ENCODE data around the gene COL23A1.
A peak's percentile ranks its signal among the peaks of the same experiment; 100 is the strongest.

The COL23A1 gene

DNA sequence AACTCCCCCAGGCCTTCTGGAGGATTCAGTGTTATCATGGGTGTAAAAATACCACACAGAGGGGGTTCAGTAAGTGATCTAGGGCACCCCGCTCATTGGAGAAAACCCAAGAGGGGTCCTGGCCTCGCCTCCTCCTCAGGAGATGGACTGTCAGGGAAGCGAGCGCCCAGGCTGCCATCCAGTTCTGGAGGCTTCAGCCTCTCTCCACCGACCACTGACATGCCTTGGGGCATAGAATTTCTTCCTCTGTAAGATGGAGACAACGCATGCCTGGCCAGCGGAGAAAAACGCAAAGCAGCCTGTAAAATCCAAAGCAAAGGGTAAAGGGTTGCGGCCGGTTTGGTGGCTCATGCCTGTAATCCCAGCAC, 165.4 kb downstream of the COL23A1 start:
- H3K18ac ChIP-seq (ENCODE audit: low read length), result no peak overlapping the region
- no peak overlapping the region for H3K4me3 ChIP-seq (ENCODE audit: low read length)
- H3K27ac ChIP-seq (ENCODE audit: low read depth, low read length), result no peak overlapping the region
- H2BK120ac ChIP-seq (ENCODE audit: low read depth, low read length), result no peak overlapping the region
- H3K79me1 ChIP-seq (ENCODE audit: low read length), result peaks cover 6% of the 10 kb centered on the region
- peaks cover 2% of the 10 kb centered on the region for H3K79me2 ChIP-seq (ENCODE audit: control insufficient read depth, insufficient read depth, low read length)
- no peak overlapping the region for H3K4me2 ChIP-seq (ENCODE audit: low read length)
- H4K5ac ChIP-seq (ENCODE audit: low read length), result no peak overlapping the region
- no peak overlapping the region for H3K4ac ChIP-seq (ENCODE audit: low read depth, low read length)
- no peak overlapping the region for H2BK15ac ChIP-seq (replicated peaks; ENCODE audit: low read depth)
- no CpG with 5 or more reads among the region's 10 CpGs for WGBS (ENCODE audit: extremely low coverage, insufficient coverage, low lambda C conversion rate)
- no peak overlapping the region for H3K56ac ChIP-seq (ENCODE audit: low read length)
- DNase-seq, result no peak
- no peak overlapping the region for H2AK5ac ChIP-seq (ENCODE audit: low read length)
- no peaks in the 10 kb centered on the region for H3K27me3 ChIP-seq (ENCODE audit: insufficient read depth, low read length, poor library complexity)
- no peak overlapping the region for H3K23ac ChIP-seq (ENCODE audit: low read length)
- no peaks in the 10 kb centered on the region for H3K36me3 ChIP-seq (ENCODE audit: control insufficient read depth, insufficient read depth, low read length)
- no peak overlapping the region for H3K9ac ChIP-seq (ENCODE audit: low read length)
- H3K4me1 ChIP-seq (ENCODE audit: control insufficient read depth, low read depth, low read length), result peaks cover 16% of the 10 kb centered on the region
- H2BK5ac ChIP-seq (ENCODE audit: low read length), result no peak overlapping the region
- no peak overlapping the region for H4K8ac ChIP-seq (ENCODE audit: low read depth, low read length)

DNA sequence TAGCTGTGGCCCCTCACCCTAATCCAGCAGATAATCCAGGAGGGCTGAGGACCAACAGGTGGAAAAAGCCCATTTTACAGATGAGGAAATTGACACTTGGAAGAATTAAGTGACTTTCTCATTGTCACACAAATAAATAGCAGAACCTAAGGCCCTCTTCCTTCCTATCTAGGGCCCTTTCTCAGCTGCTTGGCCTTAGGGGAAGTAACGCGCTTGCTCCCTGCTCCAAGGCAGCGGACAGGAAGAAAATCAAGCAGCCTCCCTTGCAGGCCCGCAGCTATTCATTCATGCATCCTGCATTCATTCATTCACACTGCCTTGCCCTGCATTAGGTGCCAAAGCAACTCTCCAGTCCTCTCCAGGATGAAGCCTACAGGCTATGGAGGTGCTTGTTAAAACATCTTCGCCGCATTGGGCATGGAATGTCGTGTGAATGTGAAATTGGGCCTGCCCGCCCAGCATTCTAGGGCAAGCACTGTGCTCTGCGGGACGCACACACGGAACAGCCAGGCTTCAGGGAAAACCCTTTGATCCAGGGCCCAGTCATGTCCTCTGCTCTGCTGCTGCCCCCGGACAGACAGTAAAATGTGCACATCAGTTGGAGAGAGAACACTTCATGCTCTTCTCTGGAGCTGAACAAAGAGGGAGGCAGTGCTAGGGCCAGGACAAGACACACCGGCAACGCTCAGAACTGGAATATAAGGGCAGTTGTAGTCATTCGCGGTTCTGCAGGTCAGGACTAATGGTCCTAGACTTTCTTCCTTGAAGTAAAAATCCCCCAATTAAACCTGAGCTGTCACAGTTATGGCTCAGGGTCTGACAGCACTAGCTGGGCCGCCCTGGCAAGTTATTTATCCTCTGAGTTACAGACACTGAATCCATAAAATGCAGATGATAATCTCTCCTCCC, 166.0 kb downstream of the COL23A1 start:
- Histone ChIP-seq H3K18ac (ENCODE audit: low read length) (no peak overlapping the region), H3K4me1 (ENCODE audit: control insufficient read depth, low read depth, low read length) (peaks cover 16% of the 10 kb centered on the region), H3K4ac (ENCODE audit: low read depth, low read length) (no peak overlapping the region), H2BK15ac (replicated peaks; ENCODE audit: low read depth) (no peak overlapping the region), H3K27me3 (ENCODE audit: insufficient read depth, low read length, poor library complexity) (no peaks in the 10 kb centered on the region), H4K8ac (ENCODE audit: low read depth, low read length) (no peak overlapping the region), H2BK5ac (ENCODE audit: low read length) (no peak overlapping the region), H3K4me2 (ENCODE audit: low read length) (no peak overlapping the region), H3K36me3 (ENCODE audit: control insufficient read depth, insufficient read depth, low read length) (no peaks in the 10 kb centered on the region), H3K79me2 (ENCODE audit: control insufficient read depth, insufficient read depth, low read length) (peaks cover 2% of the 10 kb centered on the region), H3K56ac (ENCODE audit: low read length) (no peak overlapping the region), H4K5ac (ENCODE audit: low read length) (no peak overlapping the region), H3K9ac (ENCODE audit: low read length) (no peak overlapping the region), H3K23ac (ENCODE audit: low read length) (no peak overlapping the region), H3K27ac (ENCODE audit: low read depth, low read length) (no peak overlapping the region), H3K79me1 (ENCODE audit: low read length) (peaks cover 4% of the 10 kb centered on the region), H2AK5ac (ENCODE audit: low read length) (no peak overlapping the region), H3K4me3 (ENCODE audit: low read length) (no peak overlapping the region), H2BK120ac (ENCODE audit: low read depth, low read length) (no peak overlapping the region)
- DNase-seq, result no peak
- no CpG with 5 or more reads among the region's 17 CpGs for WGBS (ENCODE audit: extremely low coverage, insufficient coverage, low lambda C conversion rate)

DNA sequence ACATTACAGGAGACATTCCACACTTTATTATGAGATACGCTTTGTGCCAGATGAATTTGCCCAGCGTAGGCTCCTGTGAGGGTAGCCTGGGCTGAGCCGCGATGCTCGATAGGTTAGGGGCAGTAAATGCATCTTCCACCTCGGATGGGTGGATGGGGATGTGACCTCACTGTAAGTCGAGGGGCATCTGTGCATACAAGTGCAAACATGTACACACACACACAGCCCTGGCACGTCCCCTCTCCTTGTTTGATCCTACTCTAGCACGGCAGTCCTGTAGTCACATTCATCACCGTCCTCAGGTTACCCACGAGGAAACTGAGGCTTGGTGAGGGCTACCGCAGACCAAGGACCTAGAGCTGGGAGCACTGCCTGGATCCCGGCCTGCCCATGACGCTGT, 166.8 kb downstream of the COL23A1 start:
- H3K4me2 ChIP-seq (ENCODE audit: low read length), result no peak overlapping the region
- peaks cover 4% of the 10 kb centered on the region for H3K79me1 ChIP-seq (ENCODE audit: low read length)
- H2AK5ac ChIP-seq (ENCODE audit: low read length), result no peak overlapping the region
- H3K36me3 ChIP-seq (ENCODE audit: control insufficient read depth, insufficient read depth, low read length), result no peaks in the 10 kb centered on the region
- no peak overlapping the region for H3K4me3 ChIP-seq (ENCODE audit: low read length)
- H4K8ac ChIP-seq (ENCODE audit: low read depth, low read length), result no peak overlapping the region
- H3K23ac ChIP-seq (ENCODE audit: low read length), result no peak overlapping the region
- H3K27me3 ChIP-seq (ENCODE audit: insufficient read depth, low read length, poor library complexity), result no peaks in the 10 kb centered on the region
- H2BK15ac ChIP-seq (replicated peaks; ENCODE audit: low read depth), result no peak overlapping the region
- no CpG with 5 or more reads among the region's 14 CpGs for WGBS (ENCODE audit: extremely low coverage, insufficient coverage, low lambda C conversion rate)
- H2BK5ac ChIP-seq (ENCODE audit: low read length), result no peak overlapping the region
- DNase-seq, result no peak
- peaks cover 13% of the 10 kb centered on the region for H3K4me1 ChIP-seq (ENCODE audit: control insufficient read depth, low read depth, low read length)
- no peak overlapping the region for H2BK120ac ChIP-seq (ENCODE audit: low read depth, low read length)
- H4K5ac ChIP-seq (ENCODE audit: low read length), result no peak overlapping the region
- H3K9ac ChIP-seq (ENCODE audit: low read length), result no peak overlapping the region
- no peak overlapping the region for H3K27ac ChIP-seq (ENCODE audit: low read depth, low read length)
- H3K79me2 ChIP-seq (ENCODE audit: control insufficient read depth, insufficient read depth, low read length), result peaks cover 2% of the 10 kb centered on the region
- no peak overlapping the region for H3K18ac ChIP-seq (ENCODE audit: low read length)
- no peak overlapping the region for H3K56ac ChIP-seq (ENCODE audit: low read length)
- H3K4ac ChIP-seq (ENCODE audit: low read depth, low read length), result no peak overlapping the region

DNA sequence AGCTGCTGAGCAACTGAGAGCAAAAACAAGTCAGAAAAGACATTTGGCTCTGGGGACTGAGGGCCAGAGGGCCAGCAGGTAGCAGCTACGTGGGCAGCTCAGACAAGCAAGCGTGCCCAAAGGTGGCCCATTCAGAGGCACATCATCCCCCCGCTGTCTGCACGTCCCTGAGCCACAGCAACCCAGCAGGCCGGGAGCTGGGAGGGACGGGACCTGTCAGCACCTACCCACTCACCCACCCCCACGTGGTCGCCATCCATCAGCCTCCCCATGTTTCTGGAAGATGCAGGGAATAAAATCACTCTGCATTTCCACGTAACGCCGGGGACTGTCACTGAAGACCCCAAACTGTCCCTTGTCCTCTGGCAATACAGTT, 167.8 kb downstream of the COL23A1 start:
- no peak overlapping the region for H3K27ac ChIP-seq (ENCODE audit: low read depth, low read length)
- WGBS (ENCODE audit: extremely low coverage, insufficient coverage, low lambda C conversion rate), result no CpG with 5 or more reads among the region's 11 CpGs
- H3K36me3 ChIP-seq (ENCODE audit: control insufficient read depth, insufficient read depth, low read length), result no peaks in the 10 kb centered on the region
- H3K79me2 ChIP-seq (ENCODE audit: control insufficient read depth, insufficient read depth, low read length), result peaks cover 2% of the 10 kb centered on the region
- H3K79me1 ChIP-seq (ENCODE audit: low read length), result peaks cover 4% of the 10 kb centered on the region
- H3K18ac ChIP-seq (ENCODE audit: low read length), result no peak overlapping the region
- no peak overlapping the region for H2BK120ac ChIP-seq (ENCODE audit: low read depth, low read length)
- no peak overlapping the region for H2BK15ac ChIP-seq (replicated peaks; ENCODE audit: low read depth)
- DNase-seq, result no peak
- H3K4ac ChIP-seq (ENCODE audit: low read depth, low read length), result no peak overlapping the region
- H2AK5ac ChIP-seq (ENCODE audit: low read length), result no peak overlapping the region
- no peaks in the 10 kb centered on the region for H3K27me3 ChIP-seq (ENCODE audit: insufficient read depth, low read length, poor library complexity)
- H4K8ac ChIP-seq (ENCODE audit: low read depth, low read length), result no peak overlapping the region
- H3K9ac ChIP-seq (ENCODE audit: low read length), result no peak overlapping the region
- H3K4me3 ChIP-seq (ENCODE audit: low read length), result no peak overlapping the region
- no peak overlapping the region for H2BK5ac ChIP-seq (ENCODE audit: low read length)
- H3K56ac ChIP-seq (ENCODE audit: low read length), result peak overlapping the region; percentile 63
- H4K5ac ChIP-seq (ENCODE audit: low read length), result no peak overlapping the region
- no peak overlapping the region for H3K23ac ChIP-seq (ENCODE audit: low read length)
- H3K4me2 ChIP-seq (ENCODE audit: low read length), result no peak overlapping the region
- peaks cover 13% of the 10 kb centered on the region for H3K4me1 ChIP-seq (ENCODE audit: control insufficient read depth, low read depth, low read length)

- Histone ChIP-seq H2BK120ac (ENCODE audit: low read depth, low read length) (no peak overlapping the region), H3K36me3 (ENCODE audit: control insufficient read depth, insufficient read depth, low read length) (no peaks in the 10 kb centered on the region), H3K4ac (ENCODE audit: low read depth, low read length) (peak overlapping the region; percentile 23), H2BK5ac (ENCODE audit: low read length) (no peak overlapping the region), H2AK5ac (ENCODE audit: low read length) (no peak overlapping the region), H3K27ac (ENCODE audit: low read depth, low read length) (no peak overlapping the region), H3K56ac (ENCODE audit: low read length) (peak overlapping the region; percentile 63), H3K79me2 (ENCODE audit: control insufficient read depth, insufficient read depth, low read length) (peaks cover 2% of the 10 kb centered on the region), H3K9ac (ENCODE audit: low read length) (no peak overlapping the region), H3K4me1 (ENCODE audit: control insufficient read depth, low read depth, low read length) (peaks cover 13% of the 10 kb centered on the region), H3K27me3 (ENCODE audit: insufficient read depth, low read length, poor library complexity) (no peaks in the 10 kb centered on the region), H3K4me2 (ENCODE audit: low read length) (no peak overlapping the region), H3K79me1 (ENCODE audit: low read length) (peaks cover 4% of the 10 kb centered on the region), H3K4me3 (ENCODE audit: low read length) (no peak overlapping the region), H3K18ac (ENCODE audit: low read length) (no peak overlapping the region), H2BK15ac (replicated peaks; ENCODE audit: low read depth) (no peak overlapping the region), H4K8ac (ENCODE audit: low read depth, low read length) (no peak overlapping the region), H3K23ac (ENCODE audit: low read length) (no peak overlapping the region), H4K5ac (ENCODE audit: low read length) (no peak overlapping the region)
- no peak for DNase-seq
- WGBS (ENCODE audit: extremely low coverage, insufficient coverage, low lambda C conversion rate), result no CpG with 5 or more reads among the region's 17 CpGs
Observed at GRCh38 chr5:178421699-178422399, 168.3 kb downstream of the COL23A1 start.

All from mesendoderm (in vitro differentiated cells).